Mesothelial cell of epicardium (in vitro differentiated cells): Measurements from ENCODE around the gene CSRNP2. TPM values are rescaled to one million over a fixed set of nuclear protein-coding genes. Genes with fewer than 3 reads are reported as not detected.
A peak's percentile ranks its signal among the peaks of the same experiment; 100 is the strongest.

ENCODE experiments used
- DNase-seq, 2 experiments: peaks; one replicate each; pipeline ENCODE4 v3.0.0; 2021; ENCODE audit warnings: low spot score in 2 of 2; ENCODE audit not compliant: unreplicated experiment in 2 of 2
- H3K27ac Mint-ChIP-seq: 2 replicates; pipeline ENCODE4 v1.8.0; 2021; ENCODE audit warnings: mixed read lengths
- H3K27me3 Mint-ChIP-seq: 2 replicates; pipeline ENCODE4 v1.8.0; 2021; ENCODE audit warnings: low read depth, mixed read lengths
- H3K36me3 Mint-ChIP-seq: 2 replicates; pipeline ENCODE4 v1.8.0; 2021; ENCODE audit warnings: mixed read lengths
- H3K4me1 Mint-ChIP-seq: 2 replicates; pipeline ENCODE4 v1.8.0; 2021; ENCODE audit warnings: mixed read lengths
- H3K4me3 Mint-ChIP-seq: 2 replicates; pipeline ENCODE4 v1.8.0; 2021; ENCODE audit warnings: mild to moderate bottlenecking, moderate library complexity, mixed read lengths
- H3K9me3 Mint-ChIP-seq: 2 replicates; pipeline ENCODE4 v1.8.0; 2021; ENCODE audit warnings: mixed read lengths
- total RNA-seq: library from RNA; stranded (reverse); gene quantifications from 3 replicates; pipeline ENCODE4 v1.2.1, GENCODE V29; 2021
- TF ChIP-seq, protein P1 (sequence below): fragments of 200-600 bp; sonication (generic); IDR thresholded peaks from one replicate; pipeline ENCODE4 v1.5.0; 2021; ENCODE audit warnings: antibody characterized with exemption; ENCODE audit not compliant: unreplicated experiment

CSRNP2 gene
- total RNA-seq, 1 donor from 2014 or later, result 50.5 TPM

DNA sequence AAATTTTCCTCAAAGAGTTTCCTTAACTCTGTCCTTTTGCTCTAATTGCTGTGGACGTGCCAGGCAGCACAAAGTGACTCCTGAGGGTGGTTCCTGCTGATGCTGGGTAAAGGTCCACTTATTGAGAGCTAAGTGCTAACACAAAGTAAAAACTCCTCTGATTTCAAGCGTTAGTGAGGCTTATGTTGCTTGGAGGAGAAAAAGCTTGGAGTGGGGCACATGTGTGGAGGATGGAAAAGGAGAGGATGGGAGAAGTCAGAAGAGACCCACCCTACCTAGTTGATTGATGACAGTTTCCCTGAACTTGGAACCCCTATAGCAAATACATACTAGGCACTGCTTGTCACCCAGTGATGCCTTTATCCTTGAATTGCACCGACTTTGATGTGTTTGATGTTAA lies 47.1 kb downstream of the CSRNP2 start:
- DNase-seq, result no peak
- Mint-ChIP-seq H3K36me3 (no peaks in the 10 kb centered on the region), H3K9me3 (no peaks in the 10 kb centered on the region), H3K27me3 (no peaks in the 10 kb centered on the region), H3K4me3 (no peak overlapping the region), H3K4me1 (no peaks in the 10 kb centered on the region), H3K27ac (no peak overlapping the region)
- TF ChIP-seq, protein P1, sequence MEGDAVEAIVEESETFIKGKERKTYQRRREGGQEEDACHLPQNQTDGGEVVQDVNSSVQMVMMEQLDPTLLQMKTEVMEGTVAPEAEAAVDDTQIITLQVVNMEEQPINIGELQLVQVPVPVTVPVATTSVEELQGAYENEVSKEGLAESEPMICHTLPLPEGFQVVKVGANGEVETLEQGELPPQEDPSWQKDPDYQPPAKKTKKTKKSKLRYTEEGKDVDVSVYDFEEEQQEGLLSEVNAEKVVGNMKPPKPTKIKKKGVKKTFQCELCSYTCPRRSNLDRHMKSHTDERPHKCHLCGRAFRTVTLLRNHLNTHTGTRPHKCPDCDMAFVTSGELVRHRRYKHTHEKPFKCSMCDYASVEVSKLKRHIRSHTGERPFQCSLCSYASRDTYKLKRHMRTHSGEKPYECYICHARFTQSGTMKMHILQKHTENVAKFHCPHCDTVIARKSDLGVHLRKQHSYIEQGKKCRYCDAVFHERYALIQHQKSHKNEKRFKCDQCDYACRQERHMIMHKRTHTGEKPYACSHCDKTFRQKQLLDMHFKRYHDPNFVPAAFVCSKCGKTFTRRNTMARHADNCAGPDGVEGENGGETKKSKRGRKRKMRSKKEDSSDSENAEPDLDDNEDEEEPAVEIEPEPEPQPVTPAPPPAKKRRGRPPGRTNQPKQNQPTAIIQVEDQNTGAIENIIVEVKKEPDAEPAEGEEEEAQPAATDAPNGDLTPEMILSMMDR, result no peak

DNA sequence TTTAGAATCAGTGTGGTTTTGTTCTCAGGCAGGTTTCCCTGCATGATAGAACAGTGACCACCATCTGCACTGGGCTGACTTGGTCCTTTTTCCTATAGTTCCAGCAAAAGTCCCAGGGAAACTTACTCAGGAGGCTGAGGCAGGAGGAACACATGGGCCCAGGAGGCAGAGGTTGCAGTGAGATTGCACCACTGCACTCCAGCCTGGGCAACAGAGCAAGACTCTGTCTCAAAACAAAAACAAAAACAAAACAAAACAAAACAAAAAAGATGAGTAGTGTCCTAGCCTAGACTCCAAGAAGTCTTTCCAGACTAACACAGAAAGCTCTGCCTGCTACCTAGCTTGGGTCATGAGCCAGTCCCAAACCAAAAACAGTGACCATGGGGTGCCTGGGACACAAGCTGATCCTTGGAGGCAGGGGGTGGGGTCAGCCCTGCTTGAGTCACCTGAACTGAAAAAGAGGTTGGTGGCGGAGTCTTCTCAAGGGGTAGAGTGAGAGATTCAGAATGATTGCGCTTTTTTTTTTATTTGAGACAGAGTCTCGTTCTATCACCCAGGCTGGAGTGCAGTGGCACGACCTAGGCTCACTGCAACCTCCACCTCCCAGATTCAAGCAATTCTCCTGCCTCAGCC lies 49.8 kb downstream of the CSRNP2 start:
- H3K9me3 Mint-ChIP-seq, result no peaks in the 10 kb centered on the region
- H3K36me3 Mint-ChIP-seq, result no peaks in the 10 kb centered on the region
- no peak overlapping the region for H3K27ac Mint-ChIP-seq
- DNase-seq, result no peak
- no peak overlapping the region for H3K4me3 Mint-ChIP-seq
- H3K4me1 Mint-ChIP-seq, result peaks cover 13% of the 10 kb centered on the region
- TF ChIP-seq, protein P1, result no peak
- H3K27me3 Mint-ChIP-seq, result no peaks in the 10 kb centered on the region

DNA sequence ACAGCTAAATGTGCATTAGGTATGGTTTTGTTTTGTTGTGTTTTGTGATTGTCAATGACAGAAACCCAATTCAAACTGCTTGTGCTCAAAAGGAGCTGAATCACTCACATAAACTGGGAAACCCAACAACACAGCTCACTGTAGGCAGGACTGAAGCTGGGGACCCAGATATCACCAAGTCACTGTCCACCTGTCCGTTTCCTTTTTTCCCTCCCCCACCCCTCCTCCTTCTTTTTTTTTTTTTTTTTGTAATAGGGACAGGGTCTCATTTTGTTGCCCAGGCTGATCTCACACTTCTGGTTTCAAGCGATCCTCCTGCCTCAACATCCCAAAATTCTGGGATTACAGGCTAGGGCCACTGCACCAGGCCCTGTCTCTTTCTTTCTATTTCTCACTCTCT lies 50.3 kb downstream of the CSRNP2 start:
- TF ChIP-seq, protein P1, result no peak
- Mint-ChIP-seq H3K4me1 (peaks cover 19% of the 10 kb centered on the region), H3K27me3 (no peaks in the 10 kb centered on the region), H3K36me3 (no peaks in the 10 kb centered on the region), H3K27ac (no peak overlapping the region), H3K4me3 (no peak overlapping the region), H3K9me3 (no peaks in the 10 kb centered on the region)
- DNase-seq, result no peak

DNA sequence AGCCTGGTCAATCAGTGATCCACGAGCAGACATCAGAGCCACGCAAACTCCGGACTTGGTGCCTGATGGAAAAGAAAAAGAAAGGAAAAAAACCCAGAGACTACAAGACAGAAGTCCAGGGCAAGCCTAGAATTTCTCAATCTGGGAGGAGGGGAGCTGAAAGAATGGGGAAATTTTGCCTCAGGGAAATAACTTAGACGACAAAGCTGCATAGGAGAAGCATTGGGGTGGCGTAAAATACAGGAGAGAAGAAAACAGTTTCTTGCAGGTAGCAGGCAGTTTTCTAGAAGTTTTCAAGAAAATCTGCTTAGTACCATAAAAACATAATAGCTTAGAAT lies 54.6 kb downstream of the CSRNP2 start:
- peak overlapping the region; percentile 95 for H3K27ac Mint-ChIP-seq
- H3K4me3 Mint-ChIP-seq, result peak overlapping the region; percentile 44
- no peak for DNase-seq
- H3K9me3 Mint-ChIP-seq, result no peaks in the 10 kb centered on the region
- H3K4me1 Mint-ChIP-seq, result peaks cover 52% of the 10 kb centered on the region
- H3K27me3 Mint-ChIP-seq, result no peaks in the 10 kb centered on the region
- TF ChIP-seq, protein P1, result no peak
- no peaks in the 10 kb centered on the region for H3K36me3 Mint-ChIP-seq

DNA sequence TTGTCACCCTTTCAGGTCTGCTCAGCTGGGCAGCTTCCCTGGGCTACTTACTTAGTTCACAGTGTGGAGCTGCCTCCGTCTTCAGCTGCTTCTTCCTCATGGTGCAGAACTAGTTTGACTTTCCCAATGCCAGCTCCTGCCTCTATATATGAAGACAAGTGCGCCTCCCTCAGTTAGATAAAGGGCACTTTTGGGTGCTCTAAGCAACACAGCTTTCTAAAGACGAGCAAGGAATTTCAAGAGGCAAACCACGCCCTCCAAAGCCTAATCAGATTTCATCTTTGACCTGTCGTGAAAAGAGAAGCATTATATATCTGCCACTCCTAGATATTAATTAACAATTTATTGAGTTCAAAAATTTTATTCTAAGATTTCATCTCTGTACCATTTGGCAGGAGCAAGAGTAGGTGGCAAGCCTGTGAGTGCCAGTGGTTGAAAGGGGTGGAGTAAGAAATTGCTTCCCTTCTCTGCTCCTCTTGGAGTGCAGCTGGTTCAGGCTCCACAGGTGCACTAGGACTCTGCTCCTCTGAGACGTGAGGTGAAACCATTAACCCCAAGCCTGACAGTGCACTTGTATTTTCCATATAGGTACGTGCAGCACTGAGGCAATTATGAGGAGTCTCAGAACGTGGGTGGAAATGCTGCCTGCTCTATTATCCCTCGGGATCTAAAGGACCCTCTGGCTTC lies 55.1 kb downstream of the CSRNP2 start:
- Mint-ChIP-seq H3K9me3 (no peaks in the 10 kb centered on the region), H3K4me3 (peak overlapping the region; percentile 44), H3K4me1 (peaks cover 57% of the 10 kb centered on the region), H3K27me3 (no peaks in the 10 kb centered on the region), H3K27ac (peak overlapping the region; percentile 95), H3K36me3 (no peaks in the 10 kb centered on the region)
- TF ChIP-seq, protein P1, result no peak
- DNase-seq, result no peak
